Activated CD8-positive, alpha-beta memory T cell treated with anti-CD3 and anti-CD28 coated beads, Interleukin-2, amount 50 U/mL, for 4 hours (primary cell): Measurements from ENCODE around the gene CDKN2C.
A peak's percentile ranks its signal among the peaks of the same experiment; 100 is the strongest.
"Not testable (repeated sequence)": the region's sequence is repeated elsewhere in the genome, so short reads cannot be mapped to it uniquely, and the experiment has no call there.

Source experiments
- DNase-seq: peaks from one replicate; pipeline ENCODE4 v3.0.0-alpha.2; 2020

The CDKN2C gene

DNA sequence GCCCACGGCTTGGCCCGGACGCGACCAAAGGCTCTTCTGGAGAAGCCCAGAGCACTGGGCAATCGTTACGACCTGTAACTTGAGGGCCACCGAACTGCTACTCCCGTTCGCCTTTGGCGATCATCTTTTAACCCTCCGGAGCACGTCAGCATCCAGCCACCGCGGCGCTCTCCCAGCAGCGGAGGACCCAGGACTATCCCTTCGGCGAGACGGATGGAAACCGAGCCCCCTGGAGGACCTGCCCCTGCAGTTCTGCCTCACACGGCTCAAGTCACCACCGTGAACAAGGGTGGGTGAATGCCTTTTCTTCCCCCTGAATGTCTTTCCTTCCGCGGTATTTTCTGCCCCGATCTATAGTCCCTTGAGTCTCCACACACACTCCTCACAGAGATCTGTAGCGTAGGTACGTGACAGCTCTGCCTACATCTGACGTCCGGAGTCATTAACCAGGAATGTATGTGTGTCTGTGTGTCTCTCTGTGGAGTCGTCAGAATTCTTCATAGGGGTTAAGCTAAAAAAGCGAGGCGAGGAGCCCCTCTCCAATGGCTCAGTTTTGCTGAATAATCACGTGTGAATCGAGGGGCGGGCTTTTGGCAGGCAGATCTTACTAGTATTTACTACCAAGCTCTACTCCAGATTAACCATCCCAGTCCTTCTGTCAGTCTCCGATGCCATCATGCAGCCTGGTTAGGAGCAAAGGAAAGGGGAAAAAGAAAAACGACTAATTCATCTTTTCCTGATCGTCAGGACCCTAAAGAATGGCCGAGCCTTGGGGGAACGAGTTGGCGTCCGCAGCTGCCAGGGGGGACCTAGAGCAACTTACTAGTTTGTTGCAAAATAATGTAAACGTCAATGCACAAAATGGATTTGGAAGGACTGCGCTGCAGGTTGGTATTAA lies at the start of gene CDKN2C:
TSS of gene CDKN2C (plus strand) at position 635 of the 898 bp plus-strand sequence. CDS start at position 759, 124 bp downstream.
- DNase-seq: peak; percentile 48

- no peak for DNase-seq
Observed at GRCh38 chr1:50920409-50920808, 49.6 kb upstream of the CDKN2C start.

DNA sequence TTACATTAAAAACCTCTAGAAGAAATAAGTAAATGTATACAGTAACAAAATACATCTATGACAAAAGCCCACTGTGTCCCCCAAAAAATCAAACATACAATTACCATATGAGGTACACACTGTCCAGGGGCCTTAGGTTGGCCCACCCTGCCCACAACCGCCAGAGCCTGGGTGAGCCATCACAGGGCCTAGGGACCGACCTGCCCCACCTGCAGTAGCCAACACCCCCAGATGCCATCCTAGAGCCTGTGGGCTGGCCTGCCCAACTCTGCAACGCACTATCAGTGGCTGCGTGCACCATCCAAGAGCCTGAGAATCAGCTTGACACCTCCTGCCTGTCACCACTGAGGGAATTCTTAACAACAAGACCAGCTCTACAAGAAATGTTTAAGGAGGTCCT lies 49.0 kb upstream of the CDKN2C start:
- DNase-seq: no peak

- no peak for DNase-seq
Observed at GRCh38 chr1:50923564-50923963, 46.5 kb upstream of the CDKN2C start.

DNA sequence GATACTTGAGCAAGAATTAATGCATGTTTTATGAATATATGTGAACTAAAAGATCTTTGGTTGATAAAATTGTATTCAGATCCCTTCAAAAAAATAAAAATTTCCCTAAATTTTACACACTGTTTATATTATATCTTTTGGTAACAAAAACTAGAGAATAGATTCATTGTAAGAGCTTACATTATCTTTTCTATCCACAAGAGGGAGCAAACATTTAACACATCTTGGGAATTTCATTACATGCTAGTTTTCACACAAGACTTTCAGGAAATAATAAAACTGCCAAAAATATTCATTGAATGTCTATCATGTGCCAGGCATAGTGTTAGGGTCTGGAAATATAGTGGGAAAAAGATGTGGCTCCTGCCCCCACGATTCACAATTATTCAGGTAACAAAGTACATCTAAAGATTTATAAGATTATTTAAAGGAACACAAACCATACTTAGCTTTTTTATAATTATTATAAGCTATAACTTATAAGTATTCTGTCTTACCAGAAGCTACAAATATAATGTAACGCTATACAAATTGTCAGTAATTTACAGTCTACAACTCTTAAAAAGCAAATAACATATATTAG lies 40.6 kb upstream of the CDKN2C start:
- DNase-seq: no peak

- DNase-seq: no peak
Observed at GRCh38 chr1:50930193-50930592, 39.9 kb upstream of the CDKN2C start.

DNA sequence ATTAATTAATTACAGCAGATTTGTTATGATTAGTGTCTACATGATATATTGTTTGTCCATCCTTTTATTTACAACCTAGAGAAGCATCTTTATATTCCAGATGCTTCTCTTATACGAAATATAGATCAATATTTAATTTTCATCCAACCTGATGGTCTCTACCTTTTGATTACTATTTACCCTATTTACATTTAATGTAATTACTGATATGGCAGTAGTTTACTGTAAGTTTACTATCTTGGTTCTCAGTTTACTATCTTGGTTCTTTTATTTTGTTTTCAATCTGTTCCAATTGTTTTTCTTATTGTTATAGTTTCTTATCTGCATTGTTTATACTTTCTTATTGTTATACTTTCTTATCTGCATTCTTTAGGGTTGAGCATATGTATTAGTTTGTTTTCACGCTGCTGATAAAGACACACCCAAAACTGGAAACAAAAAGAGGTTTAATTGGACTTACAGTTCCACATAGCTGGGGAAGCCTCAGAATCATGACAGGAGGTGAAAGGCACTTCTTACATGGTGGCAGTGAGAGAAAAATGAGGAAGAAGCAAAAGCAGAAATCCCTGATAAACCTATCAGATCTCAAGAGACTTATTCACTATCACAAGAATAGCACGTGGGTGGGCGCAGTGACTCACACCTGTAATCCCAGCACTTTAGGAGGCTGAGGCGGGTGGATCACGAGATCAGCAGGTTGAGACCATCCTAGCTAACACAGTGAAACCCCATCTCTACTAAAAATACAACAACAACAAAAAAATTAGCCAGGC lies 38.9 kb upstream of the CDKN2C start:
- peak; percentile 27 for DNase-seq

DNA sequence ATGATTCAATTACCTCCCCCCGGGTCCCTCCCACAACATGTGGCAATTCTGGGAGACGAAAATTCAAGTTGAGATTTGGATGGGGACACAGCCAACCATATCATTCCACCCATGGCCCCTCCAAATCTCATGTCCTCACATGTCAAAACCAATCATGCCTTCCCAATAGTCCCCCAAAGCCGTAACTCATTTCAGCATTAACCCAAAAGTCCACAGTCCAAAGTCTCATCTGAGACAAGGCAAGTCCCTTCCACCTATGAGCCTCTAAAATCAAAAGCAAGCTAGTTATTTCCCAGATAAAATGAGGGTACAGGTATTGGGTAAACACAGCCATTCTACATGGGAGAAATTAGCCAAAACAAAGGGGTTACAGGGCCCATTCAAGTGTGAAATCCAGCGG lies 38.0 kb upstream of the CDKN2C start:
- DNase-seq: not testable (repeated sequence)

DNA sequence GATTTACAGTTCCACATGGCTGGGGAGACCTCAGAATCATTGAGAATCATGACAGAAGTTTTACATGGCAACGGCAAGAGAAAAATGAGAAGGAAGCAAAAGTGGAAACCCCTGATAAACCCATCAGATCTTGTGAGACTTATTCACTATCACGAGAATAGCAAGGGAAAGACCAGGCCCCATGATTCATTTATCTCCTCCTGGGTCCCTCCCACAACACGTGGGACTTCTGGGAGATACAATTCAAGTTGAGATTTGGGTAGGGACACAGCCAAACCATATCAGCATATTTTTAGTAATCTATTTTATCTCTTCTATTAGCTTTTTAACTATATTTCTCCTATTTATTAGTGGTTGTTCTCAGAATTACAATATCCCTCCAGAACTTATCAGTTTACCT lies 36.3 kb upstream of the CDKN2C start:
- DNase-seq: not testable (repeated sequence)

DNA sequence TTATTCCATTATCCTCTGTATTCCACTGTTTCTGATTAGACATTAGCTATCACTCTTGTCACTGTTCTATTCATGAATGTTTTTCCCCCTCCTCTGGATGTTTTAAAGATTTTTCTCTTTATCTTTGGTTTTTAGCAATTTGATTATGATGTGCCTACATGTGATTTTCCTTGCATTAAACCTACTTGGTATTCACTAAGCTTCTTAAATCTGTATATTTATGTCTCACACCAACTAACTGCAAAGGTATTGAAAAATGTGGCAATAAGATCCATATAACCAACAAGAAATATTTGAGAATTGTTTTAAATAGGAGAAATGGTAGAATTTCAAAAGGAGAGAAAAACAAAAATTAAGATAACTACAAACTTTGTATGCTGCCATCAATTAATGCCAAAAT lies 35.2 kb upstream of the CDKN2C start:
- no peak for DNase-seq

GRCh38 chr1:50935276-50935675 lies 34.8 kb upstream of the CDKN2C start:
- DNase-seq: not testable (repeated sequence)

- DNase-seq: no peak
Observed at GRCh38 chr1:50936321-50936720, 33.7 kb upstream of the CDKN2C start.

DNA sequence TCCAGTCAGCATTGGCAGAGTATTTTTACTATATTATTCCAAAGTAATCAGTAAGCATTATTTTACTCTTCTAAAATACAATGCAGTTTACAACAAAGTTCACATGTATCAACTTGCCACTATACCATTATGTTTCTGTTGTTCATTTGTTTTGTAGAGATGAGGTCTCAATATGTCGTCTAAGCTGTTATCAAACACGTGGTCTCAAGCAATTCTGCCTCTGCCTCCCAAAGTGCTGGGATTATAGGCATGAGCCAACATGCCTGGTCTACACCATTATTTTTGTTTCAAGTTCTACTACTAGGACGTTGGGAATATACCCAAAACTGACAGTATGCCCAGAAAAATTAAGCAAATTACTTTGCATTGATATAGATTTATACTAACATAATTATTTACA lies 29.8 kb upstream of the CDKN2C start:
- DNase-seq: no peak

- no peak for DNase-seq
Observed at GRCh38 chr1:50942334-50942733, 27.7 kb upstream of the CDKN2C start.

DNA sequence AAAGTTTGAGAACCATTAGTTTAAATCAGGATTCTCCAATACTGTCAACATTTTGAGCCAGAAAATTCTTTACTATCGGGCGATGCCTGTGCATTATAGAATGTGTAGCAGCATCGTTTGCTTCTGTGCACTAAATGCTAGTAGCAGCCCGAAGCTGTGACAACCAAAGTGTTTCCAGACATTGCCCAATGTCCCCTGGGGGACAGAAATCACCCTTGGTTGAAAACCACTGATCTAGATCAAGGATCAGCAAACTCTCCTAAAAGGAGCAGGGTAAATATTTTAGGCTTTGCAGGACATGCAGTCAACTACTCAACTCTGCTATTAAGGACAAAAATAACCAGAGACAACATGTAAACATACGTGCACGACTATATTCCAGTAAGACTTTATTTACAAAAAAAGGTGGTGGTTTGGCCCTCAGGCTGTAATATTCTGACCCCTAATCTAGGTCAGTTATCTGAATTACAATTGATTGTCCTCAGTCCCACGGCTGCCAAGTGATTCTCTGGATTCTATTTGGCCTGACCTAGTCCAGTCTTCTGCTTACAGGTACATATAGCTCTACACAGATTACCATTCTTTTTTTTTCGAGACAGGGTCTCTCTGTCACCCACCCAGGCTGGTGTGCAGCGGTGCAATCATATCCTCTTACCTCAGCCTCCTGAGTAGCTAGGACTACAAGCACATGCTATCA lies 20.6 kb upstream of the CDKN2C start:
- no peak for DNase-seq

DNA sequence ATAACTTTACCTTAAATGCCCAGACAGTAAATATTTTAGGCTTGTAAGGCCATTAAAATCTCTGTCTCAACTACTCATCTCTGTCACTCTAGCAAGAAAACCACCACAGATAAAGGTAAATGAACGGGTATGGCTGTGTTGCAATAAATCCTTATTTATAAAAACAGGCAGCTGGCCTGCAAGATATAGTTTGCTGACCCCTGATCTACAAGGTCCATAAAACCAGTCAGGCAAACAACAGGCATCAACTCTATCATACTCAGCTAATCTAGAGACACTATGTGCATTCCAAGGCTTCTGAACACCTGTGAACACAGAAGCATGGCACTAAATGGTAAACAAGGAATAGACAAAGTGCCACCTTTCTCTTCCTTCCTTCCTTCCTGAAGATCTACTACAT lies 19.6 kb upstream of the CDKN2C start:
- DNase-seq: no peak

DNA sequence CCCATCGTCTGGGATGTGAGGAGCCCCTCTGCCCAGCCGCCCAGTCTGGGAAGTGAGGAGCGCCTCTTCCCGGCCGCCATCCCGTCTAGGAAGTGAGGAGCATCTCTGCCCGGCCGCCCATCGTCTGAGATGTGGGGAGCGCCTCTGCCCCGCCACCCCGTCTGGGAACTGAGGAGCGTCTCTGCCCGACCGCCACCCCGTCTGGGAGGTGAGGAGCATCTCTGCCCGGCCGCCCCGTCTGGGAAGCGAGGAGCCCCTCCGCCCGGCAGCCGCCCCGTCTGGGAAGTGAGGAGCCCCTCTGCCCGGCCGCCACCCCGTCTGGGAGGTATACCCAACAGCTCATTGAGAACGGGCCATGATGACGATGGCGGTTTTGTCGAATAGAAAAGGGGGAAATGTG lies 17.5 kb upstream of the CDKN2C start:
- DNase-seq: not testable (repeated sequence)

- DNase-seq: no peak
Observed at GRCh38 chr1:50955116-50955515, 14.9 kb upstream of the CDKN2C start.

- DNase-seq: peak; percentile 25
Observed at GRCh38 chr1:50959303-50959912, 10.6 kb upstream of the CDKN2C start.

GRCh38 chr1:50959913-50960844 lies 9.9 kb upstream of the CDKN2C start, which contains the start of gene FAF1:
Gene FAF1 (minus strand): TSS chr1:50960267. CDS start chr1:50959811, 456 bp downstream.
- peak; percentile 97 for DNase-seq

GRCh38 chr1:50964863-50965262 lies 5.2 kb upstream of the CDKN2C start:
- DNase-seq: no peak
